Sigmoid colon (tissue), 3 donors: ENCODE measurements around the gene TRIM2.

Source experiments
- POLR2A ChIP-seq, 2 donors: fragments of 450-650 bp; IDR thresholded peaks; one replicate each; pipeline ENCODE4 v1.6.1; 2016; ENCODE audit warnings: antibody characterized with exemption in 2 of 2, mild to moderate bottlenecking in 2 of 2, moderate library complexity in 2 of 2
- TF ChIP-seq, protein P1 (sequence below), 4 experiments: fragments of 450-650 bp in 3 of 4; fragments of 200-600 bp in 1 of 4; IDR thresholded peaks; one replicate each; pipeline ENCODE4 v1.5.1; 2016 to 2019; ENCODE audit warnings: antibody characterized with exemption in 4 of 4, mild to moderate bottlenecking in 3 of 4, moderate library complexity in 2 of 4

DNA sequence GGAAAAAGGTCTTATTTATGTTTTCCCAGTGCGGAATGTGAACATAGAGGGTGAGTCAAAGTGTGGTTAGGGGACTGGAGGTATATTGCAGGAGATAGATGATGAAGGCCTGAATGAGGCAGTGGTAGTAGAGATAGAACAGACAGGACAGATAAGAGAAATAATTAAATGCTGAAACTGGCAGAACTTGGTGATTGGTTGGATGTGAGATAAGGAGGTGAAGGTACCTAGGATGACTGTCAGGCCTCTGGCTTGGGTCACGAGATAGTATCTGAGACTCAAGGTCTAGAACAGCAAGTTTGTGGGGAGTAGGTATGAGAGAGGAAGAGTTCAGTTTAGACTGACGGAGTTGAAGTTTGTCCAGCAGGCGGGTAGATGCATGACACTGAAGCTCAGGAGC lies 143.8 kb downstream of the TRIM2 start:
- TF ChIP-seq POLR2A (IDR thresholded peaks at IDR 0.05) = no peak
- TF ChIP-seq, protein P1, sequence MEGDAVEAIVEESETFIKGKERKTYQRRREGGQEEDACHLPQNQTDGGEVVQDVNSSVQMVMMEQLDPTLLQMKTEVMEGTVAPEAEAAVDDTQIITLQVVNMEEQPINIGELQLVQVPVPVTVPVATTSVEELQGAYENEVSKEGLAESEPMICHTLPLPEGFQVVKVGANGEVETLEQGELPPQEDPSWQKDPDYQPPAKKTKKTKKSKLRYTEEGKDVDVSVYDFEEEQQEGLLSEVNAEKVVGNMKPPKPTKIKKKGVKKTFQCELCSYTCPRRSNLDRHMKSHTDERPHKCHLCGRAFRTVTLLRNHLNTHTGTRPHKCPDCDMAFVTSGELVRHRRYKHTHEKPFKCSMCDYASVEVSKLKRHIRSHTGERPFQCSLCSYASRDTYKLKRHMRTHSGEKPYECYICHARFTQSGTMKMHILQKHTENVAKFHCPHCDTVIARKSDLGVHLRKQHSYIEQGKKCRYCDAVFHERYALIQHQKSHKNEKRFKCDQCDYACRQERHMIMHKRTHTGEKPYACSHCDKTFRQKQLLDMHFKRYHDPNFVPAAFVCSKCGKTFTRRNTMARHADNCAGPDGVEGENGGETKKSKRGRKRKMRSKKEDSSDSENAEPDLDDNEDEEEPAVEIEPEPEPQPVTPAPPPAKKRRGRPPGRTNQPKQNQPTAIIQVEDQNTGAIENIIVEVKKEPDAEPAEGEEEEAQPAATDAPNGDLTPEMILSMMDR (IDR thresholded peaks at IDR 0.05) = no peak
